ENCODE measurements around the gene CD151.

CD151 gene

GRCh38 chr11:829176-829846 lies 3.4 kb upstream of the CD151 start:
- DNase-seq (ENCODE audit: low spot score), result no peak

DNA sequence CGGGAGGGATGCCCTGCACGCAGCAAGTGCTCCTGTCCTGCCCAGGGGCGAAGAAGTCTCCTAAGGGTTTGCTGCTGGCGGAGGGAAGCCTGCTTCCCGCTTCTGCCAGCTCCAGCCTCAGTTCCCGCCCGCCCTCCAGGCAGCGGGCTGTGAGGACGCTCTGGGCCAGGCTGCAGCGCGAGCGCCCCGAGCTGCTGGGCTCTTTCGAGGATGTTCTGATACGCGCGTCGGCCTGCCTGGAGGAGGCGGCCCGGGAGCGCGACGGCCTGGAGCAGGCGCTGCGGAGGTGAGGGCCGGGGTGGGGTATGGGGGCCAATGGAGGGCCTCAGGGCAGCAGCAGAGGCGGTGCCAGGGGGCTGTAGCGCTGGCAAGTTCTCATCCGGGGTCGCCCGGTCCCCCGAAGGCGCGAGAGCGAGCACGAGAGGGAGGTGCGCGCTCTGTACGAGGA lies 2.9 kb upstream of the CD151 start:
- DNase-seq (ENCODE audit: low spot score), result no peak

DNA sequence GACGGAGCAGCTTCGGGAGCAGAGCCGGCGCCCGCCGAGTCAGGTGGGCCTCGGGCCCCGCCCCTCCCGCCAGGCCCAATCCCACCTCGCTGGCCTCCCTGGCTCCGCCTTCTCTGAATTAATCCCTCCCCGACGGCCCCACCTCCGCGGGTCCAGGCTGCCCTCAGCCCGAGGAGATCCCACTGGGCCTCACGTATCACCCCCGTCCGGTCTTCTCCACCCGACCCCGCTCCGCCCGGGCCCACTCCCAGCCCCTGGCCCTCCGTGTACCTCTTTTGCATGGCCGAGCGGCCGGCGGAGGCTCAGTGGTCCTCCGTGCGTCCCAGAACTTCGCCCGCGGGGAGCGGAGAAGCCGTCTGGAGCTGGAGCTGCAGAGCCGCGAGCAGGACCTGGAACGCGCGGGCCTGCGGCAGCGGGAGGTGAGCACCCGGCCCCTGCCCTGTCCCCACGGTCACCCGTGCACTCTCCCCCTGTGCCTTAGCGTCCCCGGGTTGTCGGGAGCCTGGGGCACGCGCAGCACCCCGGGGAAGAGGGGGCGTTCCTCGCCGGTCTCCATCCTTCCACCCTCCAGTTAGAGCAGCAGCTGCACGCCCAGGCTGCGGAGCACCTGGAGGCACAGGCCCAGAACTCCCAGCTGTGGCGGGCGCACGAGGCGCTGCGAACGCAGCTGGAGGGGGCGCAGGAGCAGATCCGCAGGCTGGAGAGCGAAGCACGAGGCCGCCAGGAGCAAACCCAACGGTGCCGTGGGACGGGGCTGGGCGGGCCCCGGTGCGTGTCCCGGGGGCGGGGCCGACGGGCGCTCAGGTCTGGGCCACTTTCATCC lies 2.2 kb upstream of the CD151 start:
- DNase-seq (ENCODE audit: low spot score), result peak; percentile 85

GRCh38 chr11:831118-831864 lies 1.5 kb upstream of the CD151 start:
- no peak for DNase-seq (ENCODE audit: low spot score)

DNA sequence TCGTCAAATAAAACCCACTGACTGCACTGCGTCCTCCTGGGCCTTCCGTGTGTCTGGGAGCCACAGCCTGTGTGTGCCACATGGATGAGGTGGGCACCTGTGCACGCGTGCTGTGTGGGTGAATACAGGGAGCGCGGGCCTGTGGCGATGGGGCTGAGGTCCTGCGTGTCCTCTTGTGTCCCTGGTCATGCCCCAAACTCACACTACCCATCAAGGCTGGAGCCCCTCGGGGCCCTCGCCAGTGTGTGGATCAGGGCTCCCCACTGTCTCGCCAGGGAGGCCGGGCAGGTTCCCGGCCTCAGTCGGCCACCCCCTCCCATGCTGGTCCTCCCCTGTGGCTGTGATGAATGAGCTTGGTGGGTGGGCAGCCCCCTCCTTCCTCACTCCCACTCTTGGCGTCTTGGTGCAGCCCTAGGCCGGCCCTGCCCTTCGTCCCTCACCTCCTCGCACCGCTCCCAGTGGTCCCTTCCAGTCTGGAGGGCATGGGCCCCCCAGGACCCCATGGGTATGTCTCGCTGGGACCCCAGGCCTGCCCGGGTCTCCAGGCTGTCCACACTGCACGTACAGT lies 707 bp upstream of the CD151 start:
- DNase-seq (ENCODE audit: low spot score), result no peak

GRCh38 chr11:833114-833791 lies 501 bp downstream of the CD151 start:
- no peak for DNase-seq (ENCODE audit: low spot score)

DNA sequence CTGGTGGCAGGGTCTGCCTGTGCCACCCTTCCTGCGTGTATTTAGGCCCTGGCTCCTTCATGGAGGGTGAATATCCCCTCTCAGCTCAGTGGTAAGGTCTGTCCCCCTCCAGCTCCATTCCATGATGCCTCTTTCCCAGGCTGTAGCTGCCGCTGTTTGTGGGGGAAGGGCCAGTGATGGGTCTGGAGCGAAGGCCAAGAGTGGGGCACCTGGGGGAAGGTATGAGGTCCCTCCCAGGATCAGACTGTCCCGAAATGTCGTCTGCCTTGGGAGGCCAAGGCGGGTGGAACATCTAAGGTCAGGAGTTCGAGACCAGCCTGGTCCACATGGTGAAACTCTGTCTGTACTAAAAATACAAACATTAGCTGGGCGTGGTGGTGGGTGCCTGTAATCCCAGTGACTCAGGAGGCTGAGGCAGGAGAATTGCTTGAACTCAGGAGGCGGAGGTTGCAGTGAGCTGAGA lies 1.1 kb downstream of the CD151 start:
- DNase-seq (ENCODE audit: low spot score), result no peak

DNA sequence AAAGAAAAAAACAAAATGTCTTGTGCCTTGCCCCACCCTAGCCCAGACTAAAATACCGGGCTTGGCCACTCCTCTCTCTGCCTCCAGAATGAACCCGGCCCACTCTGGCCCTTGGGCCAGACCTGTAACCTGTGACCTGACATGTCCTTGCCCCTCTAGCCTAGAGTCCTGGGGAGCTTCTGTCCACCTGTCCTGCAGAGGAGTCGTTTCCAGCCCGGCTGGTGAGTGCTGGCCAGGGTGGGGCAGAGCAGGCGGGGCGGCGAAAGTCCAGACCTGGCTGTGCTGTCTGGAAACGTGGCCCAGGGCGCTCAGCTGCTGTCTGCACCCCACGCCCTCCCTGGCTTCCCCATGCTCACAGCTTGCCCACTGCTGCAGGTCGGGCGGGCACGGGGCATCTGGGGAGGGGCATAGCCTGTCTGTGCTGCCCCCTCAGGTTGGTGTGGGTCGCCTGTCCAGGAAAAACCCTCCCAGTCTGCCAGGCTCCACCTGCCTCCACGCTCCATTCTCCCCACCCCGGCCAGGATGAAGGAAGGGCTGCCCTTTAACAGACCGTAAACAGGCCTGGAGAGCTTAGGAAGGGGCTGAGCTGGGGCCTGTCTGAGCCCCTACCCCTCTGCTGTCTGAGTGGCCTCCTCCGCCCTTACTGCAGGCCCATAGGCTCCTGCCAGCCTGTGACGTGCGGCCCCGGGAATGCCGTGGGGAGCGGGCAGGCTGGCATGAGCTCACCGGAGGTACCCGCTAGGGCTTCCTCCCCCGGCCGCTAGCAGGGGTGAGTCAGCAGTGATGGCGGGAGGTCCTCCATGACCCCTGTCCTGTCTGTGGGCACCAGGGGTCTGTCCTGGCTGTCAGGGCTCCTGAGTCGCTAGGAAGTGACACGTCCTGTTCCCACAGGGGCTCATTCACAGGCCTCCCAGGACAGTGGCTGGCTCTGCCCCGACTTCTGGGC lies 1.9 kb downstream of the CD151 start:
- no peak for DNase-seq (ENCODE audit: low spot score)

DNA sequence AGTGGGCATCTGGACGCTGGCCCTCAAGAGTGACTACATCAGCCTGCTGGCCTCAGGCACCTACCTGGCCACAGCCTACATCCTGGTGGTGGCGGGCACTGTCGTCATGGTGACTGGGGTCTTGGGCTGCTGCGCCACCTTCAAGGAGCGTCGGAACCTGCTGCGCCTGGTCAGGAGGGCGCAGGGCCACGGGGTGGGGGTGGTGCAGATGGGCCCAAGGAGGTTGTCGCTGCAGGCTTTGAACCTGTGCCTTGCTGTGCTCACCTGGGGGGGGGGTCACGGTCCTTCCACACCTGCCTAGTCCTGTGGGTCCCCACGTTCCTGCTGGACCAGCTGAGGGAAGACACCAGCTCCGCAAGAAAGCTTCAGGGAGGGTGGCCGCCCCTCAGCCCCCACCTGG lies 3.5 kb downstream of the CD151 start:
- no peak for DNase-seq (ENCODE audit: low spot score)

DNA sequence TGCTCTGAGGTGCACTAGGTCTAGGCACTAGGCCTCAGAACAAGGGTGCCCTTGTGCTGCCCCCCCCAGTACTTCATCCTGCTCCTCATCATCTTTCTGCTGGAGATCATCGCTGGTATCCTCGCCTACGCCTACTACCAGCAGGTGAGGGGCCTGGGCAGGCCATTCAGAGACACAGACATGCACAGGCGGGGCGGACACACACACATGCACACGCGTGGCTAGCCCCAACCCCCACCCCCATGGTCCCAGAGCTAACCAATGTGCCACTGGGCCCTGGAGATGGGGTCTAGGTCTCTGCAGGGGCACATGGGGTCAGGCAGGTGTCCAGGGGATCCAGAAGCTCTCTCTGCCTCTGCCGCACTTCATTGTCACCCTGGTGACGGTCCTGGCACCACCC lies 3.9 kb downstream of the CD151 start:
- DNase-seq (ENCODE audit: low spot score), result no peak

DNA sequence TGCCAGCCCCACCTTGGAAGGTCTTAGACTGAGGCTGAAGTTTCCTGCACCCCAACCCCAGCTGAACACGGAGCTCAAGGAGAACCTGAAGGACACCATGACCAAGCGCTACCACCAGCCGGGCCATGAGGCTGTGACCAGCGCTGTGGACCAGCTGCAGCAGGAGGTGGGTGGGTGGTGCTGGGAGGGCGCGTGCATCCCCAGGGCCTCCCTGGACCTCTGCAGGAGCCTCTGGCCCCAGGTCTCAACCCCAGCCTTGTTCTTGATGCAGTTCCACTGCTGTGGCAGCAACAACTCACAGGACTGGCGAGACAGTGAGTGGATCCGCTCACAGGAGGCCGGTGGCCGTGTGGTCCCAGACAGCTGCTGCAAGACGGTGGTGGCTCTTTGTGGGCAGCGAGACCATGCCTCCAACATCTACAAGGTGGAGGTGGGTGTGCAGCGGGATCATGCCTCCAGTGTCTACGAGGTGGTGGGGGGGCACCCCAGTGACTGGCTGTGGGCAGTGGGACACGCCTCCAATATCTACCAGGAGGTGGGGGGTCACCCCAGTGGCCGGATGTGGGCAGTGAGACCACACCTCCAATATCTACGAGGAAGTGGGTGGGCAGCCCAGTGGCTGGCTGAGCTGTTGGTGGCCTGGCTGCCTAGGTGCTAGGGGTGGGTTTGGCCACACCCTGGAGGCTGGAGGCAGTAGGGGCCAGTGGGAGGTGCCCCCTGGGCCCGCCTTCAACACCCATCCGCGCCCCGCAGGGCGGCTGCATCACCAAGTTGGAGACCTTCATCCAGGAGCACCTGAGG lies 4.6 kb downstream of the CD151 start:
- DNase-seq (ENCODE audit: low spot score), result no peak

GRCh38 chr11:837990-838307 lies 5.2 kb downstream of the CD151 start:
- no peak for DNase-seq (ENCODE audit: low spot score)

- DNase-seq (ENCODE audit: low spot score), result no peak
Observed at GRCh38 chr11:838441-839279, 5.9 kb downstream of the CD151 start.

DNA sequence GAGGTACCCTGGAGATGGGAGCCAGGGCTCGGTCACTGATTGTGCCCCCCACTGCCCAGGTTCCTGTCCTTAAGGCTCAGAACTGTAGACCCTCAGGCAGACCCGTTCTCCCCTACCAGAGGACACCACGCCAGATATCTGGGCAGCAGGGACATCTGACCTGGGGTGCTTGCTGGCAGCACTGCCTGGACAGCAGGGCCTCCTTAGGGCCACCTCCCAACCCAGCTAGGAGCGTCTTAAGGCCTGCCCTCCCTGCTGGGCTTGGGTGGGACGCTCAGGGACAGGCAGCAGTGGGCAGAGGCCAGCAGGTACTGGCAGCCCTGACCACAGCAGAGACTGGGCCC lies 6.5 kb downstream of the CD151 start:
- DNase-seq (ENCODE audit: low spot score), result no peak

DNA sequence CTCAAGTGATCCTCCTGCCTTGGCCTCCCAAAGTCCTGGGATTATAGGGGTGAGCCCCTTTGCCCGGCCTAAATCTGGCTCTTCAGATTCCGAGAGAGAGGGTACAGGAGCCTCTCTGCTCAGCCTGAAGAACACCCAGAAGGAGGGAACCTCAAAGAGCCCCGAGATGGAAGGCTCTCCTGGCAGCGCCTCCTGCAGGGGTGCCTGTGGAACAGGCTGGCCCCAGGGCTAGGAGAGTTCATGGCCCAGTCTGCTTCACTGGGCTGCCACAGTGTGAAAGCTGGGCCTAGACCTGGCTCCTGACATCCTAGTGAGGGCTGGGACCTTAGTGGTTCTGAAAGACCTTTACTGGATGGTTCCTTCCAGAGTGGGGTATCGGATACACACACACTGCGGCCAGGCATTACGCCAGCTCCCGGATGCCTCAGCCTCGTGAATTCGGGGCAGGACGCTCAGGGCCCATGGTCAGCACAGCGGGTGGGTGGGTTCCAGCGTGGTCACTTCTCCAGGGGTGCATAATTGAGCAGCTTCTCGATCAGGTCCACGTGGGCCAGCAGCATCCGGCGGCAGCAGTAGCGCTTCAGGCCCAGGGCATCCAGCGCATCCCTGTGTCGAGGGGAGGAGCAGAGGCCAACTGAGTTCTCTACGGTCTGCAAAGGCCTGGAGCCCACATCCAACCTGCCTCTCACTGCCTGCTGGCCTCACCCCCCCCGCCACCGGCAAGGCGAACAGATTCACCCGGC lies 7.3 kb downstream of the CD151 start:
- DNase-seq (ENCODE audit: low spot score), result no peak

DNA sequence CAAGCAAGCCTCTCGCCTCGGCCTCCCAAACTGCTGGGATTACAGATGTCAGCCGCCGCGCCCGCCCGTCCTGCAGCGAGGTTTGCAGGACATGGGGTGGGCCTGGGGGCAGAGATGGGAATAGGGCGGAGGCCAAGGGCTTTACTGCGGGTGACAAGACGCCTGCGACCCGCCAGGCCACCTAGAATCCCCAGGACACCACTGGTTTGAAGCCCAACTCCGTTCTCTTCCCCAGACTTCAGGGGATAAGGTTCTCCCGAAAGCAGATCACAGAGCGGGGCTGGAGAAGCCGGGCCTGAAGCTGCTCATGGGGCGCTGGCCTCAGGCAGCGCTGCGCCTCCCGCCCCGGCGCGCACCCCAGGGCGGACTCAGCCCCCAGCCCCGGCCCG lies 9.2 kb downstream of the CD151 start:
- no peak for DNase-seq (ENCODE audit: low spot score)

- peak; percentile 92 for DNase-seq (ENCODE audit: low spot score)
Observed at GRCh38 chr11:842370-843002, 9.7 kb downstream of the CD151 start, which contains the start of the genes POLR2L and TSPAN4. Gene POLR2L, minus strand, starts transcription at chr11:842529. Its CDS starts 21 bp downstream, at chr11:842508. Gene TSPAN4, plus strand, starts transcription at chr11:842852. Its CDS starts 7,453 bp downstream, at chr11:850305.
